GM21390 (cell line): ENCODE data around the gene RALGPS2.
"Not testable (repeated sequence)": the region's sequence is repeated elsewhere in the genome, so short reads cannot be mapped to it uniquely, and the experiment has no call there.

Source experiments
- ATAC-seq: cut with Tn5 transposase; IDR thresholded peaks from one replicate; pipeline ENCODE4 v1.9.1; 2021; ENCODE audit not compliant: unreplicated experiment

RALGPS2 gene

DNA sequence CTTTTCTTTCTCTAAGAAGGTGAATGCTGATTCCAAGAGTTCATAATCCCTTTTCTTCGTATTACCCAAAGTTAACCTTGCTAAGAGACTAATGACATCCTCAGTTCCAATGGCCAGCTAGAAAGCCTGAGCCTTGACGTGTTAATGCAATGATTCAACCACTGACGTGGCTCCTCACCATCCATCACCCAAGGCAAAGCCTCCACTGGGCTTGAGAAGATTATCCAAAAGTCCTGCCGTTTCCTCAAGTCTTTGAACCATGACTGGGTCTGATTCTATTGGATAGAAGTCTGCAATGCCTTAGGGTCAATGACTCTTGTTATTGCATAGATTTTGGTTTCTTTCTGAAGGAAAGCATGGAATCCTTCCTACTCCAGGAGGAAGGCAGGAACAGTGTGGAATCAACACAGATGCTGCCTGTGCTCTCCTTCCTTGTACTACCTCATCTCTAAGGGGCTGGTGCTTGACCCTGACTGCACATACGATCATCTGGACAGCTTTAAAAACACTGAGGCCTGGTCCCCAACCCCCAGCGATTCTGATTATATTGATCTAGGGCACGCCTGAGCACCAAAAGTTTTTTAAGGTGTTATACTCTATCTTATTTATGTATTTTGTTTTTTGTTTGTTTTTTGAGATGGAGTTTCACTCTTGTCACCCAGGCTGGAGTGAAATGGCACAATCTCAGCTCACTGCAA is 215.2 kb downstream of the RALGPS2 start:
- no peak for ATAC-seq

- no peak for ATAC-seq
Observed at GRCh38 chr1:178941261-178941689, 216.2 kb downstream of the RALGPS2 start.

DNA sequence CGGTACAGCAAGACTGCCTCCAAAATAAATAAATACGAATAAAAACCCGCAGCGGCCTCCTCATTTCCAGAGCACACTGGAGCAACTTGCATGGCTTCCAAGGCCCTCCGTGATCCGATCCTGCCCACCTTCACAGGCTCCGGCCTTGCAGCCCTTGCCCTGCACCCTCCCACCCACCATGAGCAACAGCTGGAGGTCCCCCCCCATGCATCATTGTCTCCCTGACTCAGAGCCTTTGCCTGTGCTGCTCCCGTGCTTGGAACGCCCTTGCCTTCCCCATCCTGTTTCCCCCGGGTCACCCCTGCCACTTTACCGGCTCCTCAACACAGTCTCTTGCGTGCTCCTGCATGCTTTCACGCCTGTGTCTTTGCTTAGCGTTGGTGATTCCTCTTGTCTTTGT is 216.8 kb downstream of the RALGPS2 start:
- ATAC-seq: no peak

DNA sequence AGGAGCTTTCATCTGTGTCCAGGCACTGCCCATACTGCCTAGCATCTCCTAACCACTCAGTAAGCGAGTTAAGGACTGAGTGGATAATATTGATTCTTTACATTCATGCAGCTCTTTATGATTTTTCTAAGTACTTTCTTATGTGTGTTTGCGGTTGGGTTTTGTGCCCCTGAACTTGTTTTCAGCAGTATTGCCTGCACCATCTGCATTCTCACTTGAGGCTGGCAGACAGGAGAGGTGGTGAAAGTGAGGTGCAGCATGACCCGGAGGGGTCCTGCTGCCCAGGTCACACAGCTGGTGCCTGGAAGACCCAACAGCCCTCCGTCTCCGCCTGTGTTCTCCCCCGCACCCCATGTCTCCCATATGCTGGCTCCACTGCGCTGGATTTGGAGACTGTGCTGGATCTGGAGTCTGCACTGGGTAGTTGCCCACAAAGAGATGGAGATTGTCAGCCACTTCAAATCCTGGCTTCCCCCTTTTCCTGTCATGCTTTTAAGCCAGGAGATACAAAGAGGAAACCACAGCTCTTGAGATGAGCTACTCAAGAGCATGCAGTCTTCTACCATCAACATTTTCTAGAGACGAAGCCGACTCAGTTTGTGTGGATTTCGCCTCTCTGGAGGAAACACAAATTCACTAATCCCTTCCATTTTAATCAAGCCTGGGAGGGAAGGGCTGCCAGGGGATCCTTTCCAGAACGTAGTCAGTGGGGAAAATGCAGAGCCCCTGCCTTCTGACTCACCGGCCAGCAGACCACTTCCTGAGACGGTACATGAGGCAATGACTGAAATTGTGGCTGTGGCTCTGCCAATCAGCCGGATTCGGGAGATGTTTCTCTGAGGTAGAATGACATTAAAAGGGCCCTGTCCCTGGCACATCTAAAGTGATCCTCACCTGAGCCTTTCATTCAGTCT is 217.5 kb downstream of the RALGPS2 start:
- ATAC-seq: no peak

GRCh38 chr1:178944729-178945128 is 219.7 kb downstream of the RALGPS2 start:
- ATAC-seq: no peak

GRCh38 chr1:178945763-178946266 is 220.8 kb downstream of the RALGPS2 start:
- no peak for ATAC-seq

- ATAC-seq: no peak
Observed at GRCh38 chr1:178946416-178946815, 221.4 kb downstream of the RALGPS2 start.

DNA sequence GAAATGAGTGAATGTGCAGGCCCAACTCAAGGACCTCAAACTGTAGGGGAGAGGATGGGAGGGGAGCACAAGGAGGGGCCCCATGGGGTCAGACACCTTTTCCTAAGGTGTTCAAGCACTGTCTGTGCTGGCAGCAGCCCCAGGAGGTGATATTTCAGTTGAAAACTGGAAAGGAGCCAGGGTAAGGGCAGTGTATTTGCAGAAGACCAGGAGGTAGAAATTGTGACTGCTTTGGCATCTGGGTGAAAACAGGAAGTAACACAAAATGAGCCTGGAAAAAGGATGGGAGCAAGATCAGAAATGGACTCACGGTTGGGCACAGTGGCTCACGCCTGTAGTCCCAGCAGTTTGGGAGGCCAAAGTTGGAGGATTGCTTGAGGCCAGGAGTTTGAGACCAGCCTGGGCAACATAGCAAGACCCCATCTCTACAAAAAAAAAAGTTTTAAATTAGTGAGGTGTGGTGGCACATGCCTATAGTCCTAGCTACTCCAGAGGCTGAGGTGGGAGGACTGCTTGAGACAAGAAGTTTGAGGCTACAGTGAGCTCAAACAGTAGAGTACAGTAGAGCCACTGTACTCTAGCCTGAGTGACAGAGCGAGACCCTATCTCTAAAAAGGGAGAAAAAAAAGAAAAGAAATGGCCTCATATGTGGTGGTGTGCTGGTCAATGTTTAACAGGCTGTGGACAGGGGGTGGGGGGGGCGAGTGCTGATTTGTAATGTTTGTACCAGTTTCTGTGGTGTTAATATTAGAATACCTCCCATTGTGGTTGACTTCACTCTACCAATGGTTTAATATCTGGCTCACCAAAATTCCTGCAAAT is 222.0 kb downstream of the RALGPS2 start:
- ATAC-seq: no peak

- no peak for ATAC-seq
Observed at GRCh38 chr1:178947677-178947981, 222.6 kb downstream of the RALGPS2 start.

- ATAC-seq: no peak
Observed at GRCh38 chr1:178948676-178949075, 223.6 kb downstream of the RALGPS2 start.

DNA sequence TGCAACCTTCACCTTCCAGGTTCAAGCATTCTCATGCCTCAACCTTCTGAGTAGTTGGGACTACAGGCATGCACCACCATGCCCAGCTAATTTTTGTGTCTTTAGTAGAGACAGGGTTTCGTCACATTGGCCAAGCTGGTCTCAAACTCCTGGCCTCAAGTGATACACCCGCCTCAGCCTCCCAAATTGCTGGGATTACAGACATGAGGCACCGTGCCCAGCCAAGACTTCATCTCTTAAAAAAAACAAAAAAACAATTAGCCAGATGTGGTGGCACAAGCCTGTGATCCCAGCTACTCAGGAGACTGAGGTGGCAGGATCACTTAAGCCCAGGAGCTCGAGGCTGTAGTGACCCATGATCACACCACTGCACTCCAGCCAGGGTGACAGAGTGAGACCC is 224.8 kb downstream of the RALGPS2 start:
- not testable (repeated sequence) for ATAC-seq

DNA sequence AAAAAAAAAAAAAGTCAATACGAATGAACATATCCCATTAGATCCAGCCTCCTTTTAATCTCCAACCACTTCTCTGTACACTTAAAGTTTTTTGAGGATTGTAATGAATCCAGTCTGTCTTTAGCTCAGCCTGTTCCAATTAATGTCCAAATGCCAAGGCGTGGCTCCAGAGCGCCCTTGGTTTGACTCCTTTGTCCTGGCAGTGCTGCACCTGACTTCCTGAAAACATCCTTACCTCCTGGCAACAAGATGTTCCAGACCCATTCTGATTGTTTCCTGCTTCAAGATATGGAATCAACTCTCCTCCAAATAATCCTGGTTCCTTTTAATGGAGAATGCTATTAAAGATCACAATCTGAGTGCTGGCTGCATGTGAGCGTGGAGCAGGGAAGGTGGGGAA is 226.6 kb downstream of the RALGPS2 start:
- ATAC-seq: no peak

DNA sequence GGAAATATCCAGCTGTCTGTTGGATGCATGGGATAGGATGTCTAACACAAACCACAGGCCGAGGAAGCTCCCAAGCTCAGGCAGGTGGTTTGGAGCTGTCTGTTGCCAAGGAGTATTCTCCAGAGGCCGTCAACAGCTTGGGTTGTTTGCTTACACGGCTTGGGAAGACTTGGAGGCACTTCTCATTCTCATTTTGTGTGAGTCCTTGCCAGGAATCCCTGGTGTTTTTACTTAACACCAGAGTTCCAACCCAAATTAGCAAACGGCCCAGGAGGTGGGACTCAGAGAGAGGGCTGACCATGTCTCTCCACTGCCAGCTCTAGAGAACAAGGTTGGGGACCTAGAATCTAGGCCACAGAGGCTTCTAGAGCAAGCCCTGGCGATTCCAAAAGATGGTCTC is 228.0 kb downstream of the RALGPS2 start:
- ATAC-seq: no peak

DNA sequence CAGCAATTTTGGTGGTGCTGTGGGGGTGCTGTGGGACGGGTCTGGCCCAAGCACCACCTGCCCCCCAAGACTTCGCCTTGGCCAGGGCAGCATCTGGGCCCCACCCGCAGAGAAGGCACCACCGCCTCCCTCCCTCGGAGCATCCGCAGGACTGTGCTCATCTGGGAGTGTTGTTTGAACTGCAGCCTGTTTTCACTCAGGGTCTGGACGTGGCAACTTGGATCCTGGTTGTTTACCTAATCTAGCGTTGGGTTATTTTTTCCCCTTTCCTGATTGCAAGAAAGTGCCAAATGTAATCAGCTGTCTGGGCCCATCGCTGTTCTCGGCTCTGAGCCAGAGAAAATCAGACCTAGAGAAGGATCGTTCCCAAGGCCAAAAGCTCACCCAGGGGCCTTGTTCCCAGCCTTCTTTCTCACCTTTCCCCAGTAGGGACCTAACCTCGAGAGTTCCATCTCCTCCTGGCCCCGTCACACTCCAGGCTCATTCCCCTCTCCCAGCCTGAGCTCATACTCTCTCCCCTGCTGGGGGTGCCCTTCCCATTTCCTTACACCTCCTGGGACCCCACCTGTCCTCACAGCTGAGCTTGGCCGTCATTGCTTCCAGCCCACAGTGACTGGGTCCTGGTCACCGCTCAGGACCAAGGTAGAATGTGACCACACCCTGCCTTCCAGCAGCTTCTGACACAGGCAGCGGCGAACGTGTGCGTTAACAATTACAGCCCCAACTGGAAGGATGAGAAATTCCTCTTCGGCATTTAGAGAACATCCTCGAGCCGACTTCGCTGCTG is 228.7 kb downstream of the RALGPS2 start:
- no peak for ATAC-seq

DNA sequence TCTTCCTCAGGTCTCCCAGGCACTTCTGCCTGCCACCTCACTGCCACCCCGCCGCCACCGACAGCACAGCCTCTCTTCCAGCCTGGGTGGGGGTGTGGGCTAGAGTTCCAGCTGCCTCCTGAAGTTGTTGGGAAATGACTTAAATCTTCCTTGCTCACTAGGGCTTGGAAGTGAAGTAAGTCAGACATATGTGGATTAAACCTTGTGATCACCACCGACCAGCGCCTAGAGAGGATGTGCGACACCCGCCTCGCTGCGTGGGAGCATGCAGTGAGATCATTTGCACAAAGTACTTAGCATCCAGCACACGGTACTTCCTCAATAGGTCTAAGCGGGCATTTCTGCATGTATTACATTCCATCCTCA is 229.3 kb downstream of the RALGPS2 start:
- no peak for ATAC-seq

DNA sequence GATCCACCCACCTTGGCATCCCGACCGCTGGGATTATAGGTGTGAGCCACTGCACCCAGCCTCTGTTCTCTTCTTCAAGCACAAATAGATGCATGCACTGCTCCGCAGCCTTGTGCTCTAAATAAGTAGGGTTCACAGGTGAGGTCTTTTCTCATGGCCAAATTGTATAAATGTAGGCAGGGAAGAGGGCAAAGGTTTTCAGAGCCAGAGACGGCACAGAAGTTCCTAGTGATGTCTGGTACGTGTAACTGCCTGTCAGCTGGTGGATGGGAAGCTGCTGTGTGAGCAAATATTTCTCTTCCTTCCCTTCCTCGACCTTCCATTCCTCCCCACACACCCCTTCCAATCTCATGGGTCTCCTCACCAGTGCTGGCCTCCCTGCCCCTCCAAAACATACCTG is 229.9 kb downstream of the RALGPS2 start:
- ATAC-seq: no peak

DNA sequence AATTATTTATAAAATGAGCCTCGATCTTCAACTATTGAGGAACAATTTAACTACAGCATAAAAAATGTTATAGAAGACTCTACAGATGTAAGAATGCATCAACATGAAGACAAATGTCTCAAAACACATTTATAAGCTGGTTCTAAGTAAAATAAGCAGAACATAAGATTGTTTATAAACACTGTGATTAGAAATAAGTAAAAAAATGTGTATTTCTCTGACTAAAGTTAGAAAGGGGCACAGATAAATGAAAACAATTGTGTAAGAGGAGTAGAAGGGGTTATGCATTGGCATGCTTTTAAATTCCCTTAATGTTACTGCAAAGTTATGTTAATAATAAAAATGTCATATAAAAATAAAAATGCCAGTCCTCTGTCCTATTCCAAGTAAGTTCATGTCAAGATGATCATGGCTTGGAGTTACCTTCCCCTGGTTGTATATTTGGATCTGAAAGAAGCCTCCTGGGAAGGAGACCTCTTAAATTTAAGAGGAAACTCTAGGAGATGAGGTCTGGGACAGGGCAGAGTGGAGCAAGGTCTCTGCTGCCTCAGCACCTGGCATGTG is 230.4 kb downstream of the RALGPS2 start:
- ATAC-seq: no peak

- ATAC-seq: no peak
Observed at GRCh38 chr1:178958491-178958890, 233.4 kb downstream of the RALGPS2 start.

GRCh38 chr1:178959543-178960460 is 234.8 kb downstream of the RALGPS2 start:
- ATAC-seq: no peak
